AG10803 (cell line): Measurements from ENCODE around the gene SCAF8.
"Not testable (repeated sequence)": the region's sequence is repeated elsewhere in the genome, so short reads cannot be mapped to it uniquely, and the experiment has no call there.

Experiments
- DNase-seq: peaks from one replicate; pipeline ENCODE4 v3.0.0; 2010; ENCODE audit warnings: low read depth
- H3K4me3 ChIP-seq: 2 replicates; pipeline ENCODE4 v1.5.1; 2011; ENCODE audit warnings: mild to moderate bottlenecking, low read length, control low read depth
- TF ChIP-seq, protein P1 (sequence below): conservative IDR thresholded peaks from 2 replicates; pipeline ENCODE4 v1.5.1; 2011; ENCODE audit warnings: mild to moderate bottlenecking, low read length, control low read depth, inconsistent platforms

SCAF8 gene

DNA sequence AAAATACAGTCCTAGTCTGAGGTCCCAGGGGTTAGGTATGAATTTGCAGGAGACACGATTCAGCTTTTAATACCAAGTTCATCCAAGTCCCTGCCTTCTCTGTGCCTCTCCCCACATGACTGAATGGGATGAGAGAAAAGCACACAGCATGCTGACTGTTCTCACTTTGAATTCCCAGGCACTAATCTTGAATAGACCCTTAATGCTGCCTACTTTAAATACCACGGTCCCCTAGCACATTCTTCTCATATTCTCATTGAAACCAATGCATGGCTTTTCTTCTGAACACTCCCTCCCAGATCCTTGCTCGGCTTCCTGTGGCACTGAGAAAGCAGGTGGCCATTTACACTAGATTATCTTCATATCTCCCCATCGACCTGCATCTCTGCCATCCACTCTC is 30.1 kb upstream of the SCAF8 start:
- H3K4me3 ChIP-seq = no peak overlapping the region
- no peak for DNase-seq
- TF ChIP-seq, protein P1, sequence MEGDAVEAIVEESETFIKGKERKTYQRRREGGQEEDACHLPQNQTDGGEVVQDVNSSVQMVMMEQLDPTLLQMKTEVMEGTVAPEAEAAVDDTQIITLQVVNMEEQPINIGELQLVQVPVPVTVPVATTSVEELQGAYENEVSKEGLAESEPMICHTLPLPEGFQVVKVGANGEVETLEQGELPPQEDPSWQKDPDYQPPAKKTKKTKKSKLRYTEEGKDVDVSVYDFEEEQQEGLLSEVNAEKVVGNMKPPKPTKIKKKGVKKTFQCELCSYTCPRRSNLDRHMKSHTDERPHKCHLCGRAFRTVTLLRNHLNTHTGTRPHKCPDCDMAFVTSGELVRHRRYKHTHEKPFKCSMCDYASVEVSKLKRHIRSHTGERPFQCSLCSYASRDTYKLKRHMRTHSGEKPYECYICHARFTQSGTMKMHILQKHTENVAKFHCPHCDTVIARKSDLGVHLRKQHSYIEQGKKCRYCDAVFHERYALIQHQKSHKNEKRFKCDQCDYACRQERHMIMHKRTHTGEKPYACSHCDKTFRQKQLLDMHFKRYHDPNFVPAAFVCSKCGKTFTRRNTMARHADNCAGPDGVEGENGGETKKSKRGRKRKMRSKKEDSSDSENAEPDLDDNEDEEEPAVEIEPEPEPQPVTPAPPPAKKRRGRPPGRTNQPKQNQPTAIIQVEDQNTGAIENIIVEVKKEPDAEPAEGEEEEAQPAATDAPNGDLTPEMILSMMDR = no peak

DNA sequence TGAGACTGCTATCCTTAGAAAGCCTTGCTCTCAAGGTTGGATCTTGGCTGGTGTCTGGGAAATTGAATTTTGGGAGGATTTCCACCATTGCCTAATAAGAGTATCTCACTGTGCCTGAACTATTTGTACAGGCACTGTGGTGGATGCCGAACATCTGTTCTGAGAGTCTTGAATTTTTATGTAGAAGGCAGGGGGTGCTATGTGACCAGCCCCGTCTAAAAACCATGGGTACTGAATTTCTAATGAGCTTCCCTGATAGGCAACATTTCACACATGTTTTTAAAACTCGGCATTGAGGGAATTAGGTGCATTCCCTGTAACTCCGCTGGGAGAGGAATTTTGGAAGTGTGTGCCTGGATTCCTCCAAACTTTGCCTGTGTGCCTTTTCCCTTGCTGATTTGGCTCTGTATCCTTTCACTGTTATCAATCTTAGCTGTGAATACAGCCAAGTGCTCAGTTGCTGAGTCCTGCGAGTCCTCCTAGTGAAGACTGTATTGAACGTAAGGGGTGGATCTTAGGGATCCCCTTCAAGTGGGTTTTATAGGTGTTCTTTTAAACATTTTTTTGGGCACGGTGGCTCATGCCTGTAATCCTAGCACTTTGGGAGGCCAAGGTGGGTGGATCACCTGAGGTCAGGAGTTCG is 27.6 kb upstream of the SCAF8 start:
- no peak for DNase-seq
- H3K4me3 ChIP-seq = no peak overlapping the region
- TF ChIP-seq, protein P1 = no peak

DNA sequence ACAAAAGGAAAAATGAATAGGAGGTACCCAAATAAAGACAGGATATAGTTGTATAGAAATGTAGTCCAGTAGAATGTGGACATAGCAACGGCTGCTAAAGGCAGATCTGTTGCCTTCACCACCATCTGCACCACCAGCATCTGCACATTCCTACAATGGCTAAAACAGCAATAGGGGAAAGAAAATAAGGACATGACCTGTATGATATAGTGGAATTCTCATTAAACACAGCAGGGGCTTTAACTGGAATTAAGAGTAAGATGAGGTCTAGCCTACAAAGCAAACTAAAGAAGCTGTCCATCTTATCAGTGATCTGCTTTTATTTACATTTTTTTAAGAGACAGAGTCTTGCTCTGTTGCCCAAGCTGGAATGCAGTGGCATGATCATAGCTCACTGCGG is 26.8 kb upstream of the SCAF8 start:
- no peak for DNase-seq
- H3K4me3 ChIP-seq = no peak overlapping the region
- TF ChIP-seq, protein P1 = no peak

DNA sequence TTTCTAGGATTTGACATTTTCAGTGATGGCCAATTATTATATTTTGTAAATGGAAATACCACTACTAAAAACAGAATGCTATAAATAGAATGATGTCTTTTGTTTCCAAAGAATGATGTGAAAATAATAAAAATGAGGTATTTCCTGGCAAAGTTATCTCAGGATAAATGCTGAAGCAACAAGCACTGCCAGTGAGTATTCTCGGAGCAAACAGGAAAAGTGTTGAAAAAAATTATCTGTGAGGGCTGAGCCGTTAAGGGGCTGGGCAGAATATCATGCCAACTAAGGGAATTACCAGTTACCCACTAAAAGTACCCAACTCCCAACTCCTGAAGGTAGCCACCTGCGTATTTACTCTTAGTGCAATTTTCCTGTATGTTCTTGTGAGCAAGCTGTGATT is 23.6 kb upstream of the SCAF8 start:
- no peak for DNase-seq
- TF ChIP-seq, protein P1 = no peak

DNA sequence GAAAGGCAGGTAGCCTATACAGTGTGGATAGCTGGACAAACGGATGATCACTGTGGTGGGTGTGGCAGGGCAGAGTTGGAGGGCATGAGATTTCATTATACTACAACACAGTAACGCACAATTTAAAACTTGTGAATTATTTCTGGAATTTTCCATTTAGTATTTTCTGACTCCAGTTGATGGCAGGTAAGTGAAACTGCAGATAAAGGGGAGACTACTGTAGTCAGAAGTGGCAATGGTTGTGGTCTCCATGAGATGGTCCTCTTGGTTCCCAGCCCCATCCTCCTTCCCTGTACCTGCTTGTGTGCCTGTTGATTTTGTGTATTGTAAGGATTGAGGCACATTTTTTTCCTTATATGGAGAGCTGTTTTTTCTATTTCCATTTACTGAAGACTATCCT is 22.5 kb upstream of the SCAF8 start:
- TF ChIP-seq, protein P1 = no peak
- DNase-seq = no peak
- no peak overlapping the region for H3K4me3 ChIP-seq

More for the DNA sequence above, 23.6 kb upstream of the SCAF8 start:
- no peak overlapping the region for H3K4me3 ChIP-seq

DNA sequence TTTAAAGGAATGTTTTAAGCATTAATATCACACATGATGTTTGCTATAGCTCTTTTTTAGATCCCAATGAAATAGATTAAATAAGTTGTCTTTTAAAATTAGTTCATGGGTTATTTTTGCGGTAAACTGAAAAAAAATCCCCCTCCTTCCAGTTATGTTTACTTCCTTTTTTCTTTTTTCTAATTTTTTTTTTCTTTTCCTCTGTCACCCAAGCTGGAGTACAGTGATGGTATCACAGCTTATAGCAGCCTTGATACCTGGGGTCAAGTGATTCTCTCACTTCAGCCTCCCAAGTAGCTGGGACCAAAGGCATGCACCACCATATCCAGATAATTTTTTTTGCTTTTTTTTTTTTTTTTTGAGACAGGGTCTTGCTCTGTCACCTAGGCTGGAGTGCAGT is 17.8 kb upstream of the SCAF8 start:
- DNase-seq = no peak
- H3K4me3 ChIP-seq = no peak overlapping the region
- TF ChIP-seq, protein P1 = no peak

DNA sequence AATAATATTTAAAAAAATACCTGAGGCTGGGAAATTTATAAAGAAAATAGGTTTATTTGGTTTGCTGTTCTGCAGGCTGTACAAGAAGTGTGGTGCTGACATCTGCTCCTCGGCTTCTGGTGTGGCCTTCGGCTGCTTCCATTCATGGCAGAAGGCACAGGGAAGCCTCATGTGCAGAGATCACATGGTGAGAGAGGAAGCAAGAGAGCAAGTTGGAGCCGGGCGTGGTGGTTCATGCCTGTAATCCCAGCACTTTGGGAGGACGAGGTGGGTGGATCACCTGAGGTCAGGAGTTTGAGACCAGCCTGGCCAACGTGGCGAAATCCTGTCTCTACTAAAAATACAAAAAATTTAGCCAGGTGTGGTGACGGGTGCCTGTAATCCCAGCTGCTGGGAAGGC is 16.9 kb upstream of the SCAF8 start:
- not testable (repeated sequence) for H3K4me3 ChIP-seq, DNase-seq

DNA sequence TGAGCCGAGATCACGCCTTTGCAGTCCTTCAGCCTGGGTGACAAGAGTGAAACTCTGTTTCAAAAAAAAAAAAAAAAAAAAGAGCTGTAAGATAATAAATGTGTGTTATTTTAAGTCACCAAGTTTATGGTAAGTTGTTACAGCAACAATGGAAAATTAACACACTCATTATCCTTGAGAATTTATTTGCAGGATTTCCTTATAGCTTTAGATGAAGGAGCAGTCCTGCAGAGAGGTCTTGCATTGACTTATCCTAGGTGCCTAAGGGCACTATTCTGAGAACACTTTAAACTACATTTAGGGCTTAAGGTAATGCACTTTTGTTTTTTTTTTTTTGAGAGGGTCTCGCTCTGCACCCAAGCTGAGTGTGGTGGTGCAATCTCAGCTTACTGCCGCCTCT is 13.8 kb upstream of the SCAF8 start:
- H3K4me3 ChIP-seq = no peak overlapping the region
- no peak for DNase-seq
- TF ChIP-seq, protein P1 = no peak
